PFSK-1 (cell line): ENCODE data around the gene NINJ2.

Experiments used
- FOXP2 ChIP-seq: optimal IDR thresholded peaks from 2 replicates; pipeline ENCODE3; 2011; ENCODE audit warnings: borderline replicate concordance, control low read depth, inconsistent platforms; ENCODE audit not compliant: insufficient read depth; ENCODE audit errors: extremely low read length, extremely low read depth
- POLR2AphosphoS5 ChIP-seq: IDR thresholded peaks from 2 replicates; pipeline ENCODE4 v1.6.1; 2012; ENCODE audit warnings: low read depth, mild to moderate bottlenecking, control low read depth, low read length, moderate library complexity
- REST ChIP-seq, 2 experiments: IDR thresholded peaks; 2 replicates each; pipeline versions ENCODE4 v1.6.1 to v1.8.0; 2011 to 2012; ENCODE audit warnings: low read depth in 2 of 2, low read length in 2 of 2, control low read depth in 1 of 2, inconsistent platforms in 1 of 2, mild to moderate bottlenecking in 1 of 2, moderate library complexity in 1 of 2; ENCODE audit not compliant: insufficient read depth in 1 of 2
- SIN3A ChIP-seq: IDR thresholded peaks from 2 replicates; pipeline ENCODE4 v1.6.1; 2012; ENCODE audit warnings: mild to moderate bottlenecking, low read length, moderate library complexity, borderline replicate concordance; ENCODE audit not compliant: insufficient read depth
- TAF1 ChIP-seq: IDR thresholded peaks from 2 replicates; pipeline ENCODE4 v1.6.1; 2012; ENCODE audit warnings: low read length, control low read depth, borderline replicate concordance; ENCODE audit not compliant: insufficient read depth

NINJ2 gene

DNA sequence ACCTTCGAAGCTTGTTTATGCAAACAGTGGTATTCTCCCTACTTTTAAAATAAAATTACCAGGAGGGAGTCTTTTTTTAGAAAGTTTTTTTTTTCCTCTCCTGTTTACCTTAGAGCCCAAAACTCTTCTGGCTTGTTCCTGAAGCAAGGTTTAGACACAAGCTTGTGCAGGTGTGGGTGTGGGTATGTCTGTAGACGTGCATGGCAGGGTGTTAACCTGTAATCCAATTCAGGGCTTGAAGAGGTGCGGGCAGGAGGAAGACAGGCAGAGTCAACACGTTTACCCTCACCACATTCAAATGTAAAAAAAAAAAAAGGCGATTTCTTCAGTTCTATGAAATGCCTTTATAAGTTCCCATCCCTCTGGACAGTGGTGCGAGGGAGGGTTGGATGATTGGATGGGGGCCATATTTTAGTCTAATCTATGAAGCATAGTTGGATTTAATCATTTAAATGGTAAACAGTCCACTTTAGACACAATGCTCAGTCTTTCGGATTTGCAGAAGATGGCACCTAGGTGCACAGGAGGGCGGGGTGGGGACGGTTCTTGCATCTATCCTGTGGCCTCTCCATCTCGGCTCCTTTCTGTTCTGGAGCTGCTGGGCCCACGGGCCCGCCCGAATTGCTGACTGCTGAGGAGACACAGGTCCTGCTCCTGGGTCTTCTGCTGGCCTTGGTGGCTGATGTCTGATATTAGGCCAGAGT is 982 bp upstream of the NINJ2 start:
- no peak for TF ChIP-seq TAF1
- no peak for TF ChIP-seq POLR2AphosphoS5
- TF ChIP-seq SIN3A, result no peak
- no peak for TF ChIP-seq REST (IDR thresholded peaks at IDR 0.05; ENCODE audit: insufficient read depth in 1 of 2, low read depth in 2 of 2, low read length in 2 of 2)
- no peak for TF ChIP-seq FOXP2

- TF ChIP-seq SIN3A, result peak; percentile 73; the same call in 1 of the 2 replicates
- TF ChIP-seq FOXP2, result no peak
Measured at GRCh38 chr12:662566-663292, 516 bp downstream of the NINJ2 start.

DNA sequence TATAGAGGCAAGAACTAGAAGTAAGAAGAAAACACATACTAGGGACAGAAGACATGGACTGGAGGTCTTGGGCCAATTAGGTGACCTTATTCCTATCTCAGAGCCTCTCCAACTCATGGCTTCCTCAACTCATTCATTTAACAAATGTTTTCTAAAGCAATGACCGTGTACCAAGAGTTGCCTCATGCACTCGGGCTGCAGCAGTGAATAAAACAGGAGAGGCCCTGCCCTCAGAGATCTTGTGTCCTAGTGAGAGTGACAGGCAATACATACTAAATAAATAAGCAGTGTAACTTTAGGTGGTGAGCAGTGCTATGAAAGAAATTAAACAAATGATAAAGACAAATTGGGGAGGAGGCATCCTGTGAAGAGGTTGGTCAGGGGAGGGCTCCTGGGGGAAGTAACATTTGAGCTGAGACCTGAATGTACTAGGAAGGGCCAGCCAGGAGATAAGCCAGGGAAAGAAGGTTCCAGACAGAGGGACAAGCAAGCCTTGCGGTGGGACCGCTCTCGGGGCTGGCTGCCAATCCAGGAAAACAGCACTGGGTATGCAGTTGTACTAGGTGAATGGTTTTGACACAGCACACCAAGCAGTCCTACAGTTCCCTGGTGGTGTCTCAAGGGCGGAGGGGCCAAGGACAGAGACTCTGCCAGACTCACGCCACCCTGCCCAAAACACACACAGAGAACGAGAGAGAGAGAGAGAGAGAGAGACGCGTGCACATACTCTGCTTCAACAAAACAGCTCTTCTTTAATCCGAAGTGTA is 1.3 kb downstream of the NINJ2 start:
- no peak for TF ChIP-seq TAF1
- TF ChIP-seq REST (IDR thresholded peaks at IDR 0.05; ENCODE audit: insufficient read depth in 1 of 2, low read depth in 2 of 2, low read length in 2 of 2), result no peak
- no peak for TF ChIP-seq FOXP2
- TF ChIP-seq SIN3A, result no peak
- no peak for TF ChIP-seq POLR2AphosphoS5

DNA sequence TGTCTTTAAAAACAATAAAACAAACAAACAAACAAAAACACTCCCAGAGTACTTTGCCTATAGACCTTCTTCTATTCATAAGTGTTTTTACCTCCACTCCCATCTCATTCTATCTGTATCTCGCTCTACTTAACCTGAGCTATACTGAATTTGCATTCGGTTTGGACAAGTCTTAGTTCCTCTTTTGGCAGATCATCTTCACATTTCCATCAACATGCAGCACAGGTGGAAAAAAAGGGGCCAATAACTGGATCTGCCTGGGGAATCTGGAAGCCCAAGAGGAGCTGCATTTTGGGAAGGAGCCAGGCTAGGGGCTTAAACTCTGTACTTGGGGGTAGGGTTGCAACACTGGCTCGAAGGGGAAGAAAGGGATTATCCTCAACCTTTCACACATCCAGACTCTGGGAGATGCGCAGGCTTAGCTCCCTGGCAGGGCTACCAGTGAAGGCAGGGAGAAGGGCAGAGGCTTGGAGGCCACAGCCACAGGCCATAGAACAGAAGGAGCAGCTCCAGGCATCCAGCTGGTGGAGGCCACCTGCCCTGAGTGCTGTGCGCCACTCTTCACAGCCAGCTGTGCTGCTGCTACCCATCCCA is 4.1 kb downstream of the NINJ2 start:
- TF ChIP-seq SIN3A, result no peak
- TF ChIP-seq FOXP2, result no peak
- TF ChIP-seq POLR2AphosphoS5, result no peak
- no peak for TF ChIP-seq TAF1
- TF ChIP-seq REST (IDR thresholded peaks at IDR 0.05; ENCODE audit: insufficient read depth in 1 of 2, low read depth in 2 of 2, low read length in 2 of 2), result no peak

- TF ChIP-seq REST (IDR thresholded peaks at IDR 0.05; ENCODE audit: insufficient read depth in 1 of 2, low read depth in 2 of 2, low read length in 2 of 2), result no peak
Measured at GRCh38 chr12:650983-651382, 12.3 kb downstream of the NINJ2 start.
